GM23338 (cell line): ENCODE measurements around the gene ELP2. TPM values are rescaled to one million over a fixed set of nuclear protein-coding genes. Genes with fewer than 3 reads are reported as not detected.

Experiments
- ATAC-seq: fragments of 200-7000 bp; cut with Tn5 transposase; 3 replicates; pipeline ENCODE4 v1.9.1; 2020
- DNase-seq: peaks from one replicate; pipeline ENCODE4 v3.0.0-alpha.2; 2015; ENCODE audit warnings: low spot score
- H2AFZ ChIP-seq: fragments of 200-600 bp; sonication (generic); 2 replicates; pipeline ENCODE4 v1.8.0; 2016; ENCODE audit warnings: antibody characterized with exemption, mild to moderate bottlenecking, moderate library complexity
- H3F3A ChIP-seq: fragments of 200-600 bp; sonication (generic); replicated peaks from 2 replicates; pipeline ENCODE4 v1.8.0; 2017; ENCODE audit warnings: antibody characterized with exemption, mixed run types, low read depth
- H3K27ac ChIP-seq: fragments of 200-600 bp; sonication (generic); 2 replicates; pipeline ENCODE4 v1.6.1; 2016; ENCODE audit warnings: low read depth
- H3K27me3 ChIP-seq: fragments of 200-600 bp; sonication (generic); 2 replicates; pipeline ENCODE4 v1.8.0; 2016; ENCODE audit warnings: mild to moderate bottlenecking, mixed run types, moderate library complexity; ENCODE audit not compliant: insufficient read depth
- H3K36me3 ChIP-seq: fragments of 200-600 bp; sonication (generic); 2 replicates; pipeline ENCODE4 v1.8.0; 2016; ENCODE audit warnings: mild to moderate bottlenecking; ENCODE audit not compliant: insufficient read depth
- H3K4me1 ChIP-seq: fragments of 200-600 bp; sonication (generic); 2 replicates; pipeline ENCODE4 v1.8.0; 2016; ENCODE audit warnings: mild to moderate bottlenecking, moderate library complexity; ENCODE audit not compliant: insufficient read depth
- H3K4me2 ChIP-seq: fragments of 200-600 bp; sonication (generic); 2 replicates; pipeline ENCODE4 v1.7.1; 2017; ENCODE audit warnings: mixed run types
- H3K4me3 ChIP-seq: fragments of 200-600 bp; sonication (generic); 2 replicates; pipeline ENCODE4 v1.6.1; 2016; ENCODE audit warnings: mixed run types
- H3K79me2 ChIP-seq: fragments of 200-600 bp; sonication (generic); replicated peaks from 2 replicates; pipeline ENCODE4 v1.8.0; 2017; ENCODE audit warnings: mild to moderate bottlenecking; ENCODE audit not compliant: insufficient read depth
- H3K9me2 ChIP-seq: fragments of 200-600 bp; sonication (generic); 2 replicates; pipeline ENCODE4 v1.8.0; 2017; ENCODE audit not compliant: insufficient read depth
- H4K20me1 ChIP-seq: fragments of 200-600 bp; sonication (generic); replicated peaks from 2 replicates; pipeline ENCODE4 v1.8.0; 2017; ENCODE audit warnings: mild to moderate bottlenecking; ENCODE audit not compliant: insufficient read depth
- H3K27ac Mint-ChIP-seq: 2 replicates; pipeline ENCODE4 v1.8.0; 2020; ENCODE audit warnings: inconsistent platforms, mild to moderate bottlenecking, moderate library complexity, mixed read lengths
- H3K27me3 Mint-ChIP-seq: 3 replicates; pipeline ENCODE4 v1.8.0; 2022; ENCODE audit warnings: low read depth, mild to moderate bottlenecking, moderate library complexity, mixed read lengths, inconsistent platforms; ENCODE audit not compliant: insufficient read depth, poor library complexity
- H3K36me3 Mint-ChIP-seq: 3 replicates; pipeline ENCODE4 v1.8.0; 2021; ENCODE audit warnings: low read depth, mild to moderate bottlenecking, inconsistent platforms, moderate library complexity, mixed read lengths
- H3K4me1 Mint-ChIP-seq: 3 replicates; pipeline ENCODE4 v1.8.0; 2020; ENCODE audit warnings: mild to moderate bottlenecking, inconsistent platforms, mixed read lengths
- H3K4me3 Mint-ChIP-seq: 3 replicates; pipeline ENCODE4 v1.8.0; 2021; ENCODE audit warnings: moderate library complexity, mild to moderate bottlenecking, inconsistent platforms, mixed read lengths
- H3K9me3 Mint-ChIP-seq: 3 replicates; pipeline ENCODE4 v1.8.0; 2020; ENCODE audit warnings: moderate library complexity, mild to moderate bottlenecking, inconsistent platforms, mixed read lengths
- CREB1 ChIP-seq: fragments of 250-450 bp; sonication (Bioruptor Pico); IDR thresholded peaks from 2 replicates; pipeline ENCODE4 v1.5.0; 2020; ENCODE audit warnings: low read depth, mild to moderate bottlenecking, moderate library complexity
- EZH2 ChIP-seq: fragments of 200-600 bp; sonication (generic); IDR thresholded peaks from one replicate; pipeline ENCODE4 v1.8.0; 2017; ENCODE audit warnings: antibody characterized with exemption, mild to moderate bottlenecking, low read depth; ENCODE audit not compliant: unreplicated experiment
- EZH2phosphoT487 ChIP-seq: fragments of 200-600 bp; sonication (generic); IDR thresholded peaks from one replicate; pipeline ENCODE4 v1.8.1; 2018; ENCODE audit warnings: antibody characterized with exemption; ENCODE audit not compliant: unreplicated experiment
- JUNB ChIP-seq: IDR thresholded peaks from one replicate; pipeline ENCODE4 v1.6.1; 2016; ENCODE audit warnings: antibody characterized with exemption; ENCODE audit not compliant: unreplicated experiment
- NANOG ChIP-seq: IDR thresholded peaks from 2 replicates; pipeline ENCODE4 v1.6.1; 2016; ENCODE audit warnings: antibody characterized with exemption, borderline replicate concordance
- POLR2AphosphoS5 ChIP-seq: IDR thresholded peaks from 2 replicates; pipeline ENCODE4 v1.6.1; 2016; ENCODE audit warnings: antibody characterized with exemption, low read depth
- ZNF114 ChIP-seq: fragments of 250-450 bp; sonication (Bioruptor Pico); IDR thresholded peaks from 2 replicates; pipeline ENCODE4 v1.5.0; 2020; ENCODE audit warnings: mild to moderate bottlenecking, moderate library complexity
- ZNF462 ChIP-seq: fragments of 250-450 bp; sonication (Bioruptor Pico); IDR thresholded peaks from 2 replicates; pipeline ENCODE4 v1.5.0; 2020; ENCODE audit warnings: mild to moderate bottlenecking, moderate library complexity
- polyA plus RNA-seq: library from polyadenylated mRNA; unstranded; fragments of >200 nt; fragmentation: Nextera tagmentation; extraction: Ambion mirVana; gene quantifications from 2 replicates; pipeline ENCODE4 v1.2.1, GENCODE V29; 2016
- total RNA-seq: library from RNA; depleted of rRNA; stranded (reverse); fragments of >200 nt; shearing (Covaris generic); gene quantifications from 2 replicates; pipeline ENCODE4 v1.2.3, GENCODE V29; 2014

Gene ELP2
- total and polyA plus RNA-seq, 2 experiments from 2014 or later = 119 to 135 TPM

- TF ChIP-seq ZNF462 (CRISPR knock-in tag) (no peak), EZH2 (no peak), POLR2AphosphoS5 (no peak), EZH2phosphoT487 (no peak), JUNB (no peak), CREB1 (no peak), NANOG (no peak)
Measured at GRCh38 chr18:36185157-36185556, 55.5 kb downstream of the ELP2 start (continued).

- H3K4me3 ChIP-seq = peak overlapping the region; percentile 87
Measured at GRCh38 chr18:36185901-36186460, 56.3 kb downstream of the ELP2 start.

More at GRCh38 chr18:36185901-36186460, 56.3 kb downstream of the ELP2 start:
- no peak overlapping the region; the same call in 1 of the 2 replicates for H2AFZ ChIP-seq
- no peak overlapping the region for H3K27ac ChIP-seq
- Mint-ChIP-seq H3K36me3 (peaks cover 9% of the 10 kb centered on the region), H3K9me3 (no peaks in the 10 kb centered on the region), H3K27me3 (peaks cover 31% of the 10 kb centered on the region), H3K4me3 (peak overlapping the region; percentile 79), H3K4me1 (peaks cover 40% of the 10 kb centered on the region), H3K27ac (no peak overlapping the region)
- peak; percentile 4 for ATAC-seq
- peaks cover 11% of the 10 kb centered on the region; the same call in 1 of the 2 replicates for H3K79me2 ChIP-seq
- peaks cover 44% of the 10 kb centered on the region for H3K27me3 ChIP-seq
- H3F3A ChIP-seq = peaks cover 9% of the 10 kb centered on the region; the same call in 1 of the 2 replicates
- peaks cover 14% of the 10 kb centered on the region for H3K4me1 ChIP-seq
- peaks cover 16% of the 10 kb centered on the region for H4K20me1 ChIP-seq
- TF ChIP-seq POLR2AphosphoS5 = no peak
- no peak for TF ChIP-seq ZNF114 (CRISPR knock-in tag)
- peak overlapping the region; percentile 99 for H3K4me2 ChIP-seq
- H3K9me2 ChIP-seq = no peaks in the 10 kb centered on the region
- no peak for DNase-seq
- H3K36me3 ChIP-seq = no peaks in the 10 kb centered on the region
